WTC11 (cell line): ENCODE data around the gene HES2. TPM values are rescaled to one million over a fixed set of nuclear protein-coding genes. Genes with fewer than 3 reads are reported as not detected.

Experiments used
- ATAC-seq: fragments of 200-7000 bp; cut with Tn5 transposase; 2 replicates; pipeline ENCODE4 v1.10.0; 2021; ENCODE audit warnings: mild to moderate bottlenecking, moderate library complexity
- CTCF ChIA-PET: fragments of 300-600 bp; sonication (Branson Sonifier 250); formaldehyde crosslinking; loops from one replicate; lab custom pipeline; 2021; ENCODE audit warnings: antibody characterized with exemption; lab: Charles Lee
- POLR2A ChIA-PET: fragments of 350-600 bp; sonication (Branson Sonifier 250); formaldehyde crosslinking; loops from one replicate; lab custom pipeline; 2021; ENCODE audit warnings: antibody characterized with exemption; lab: Charles Lee
- DNase-seq: peaks from one replicate; pipeline ENCODE4 v3.0.0; 2021; ENCODE audit warnings: low spot score
- H3K27ac Mint-ChIP-seq: 2 replicates; pipeline ENCODE4 v1.8.0; 2021; ENCODE audit warnings: mixed read lengths
- H3K27me3 Mint-ChIP-seq: 2 replicates; pipeline ENCODE4 v1.8.0; 2021; ENCODE audit warnings: low read depth, mild to moderate bottlenecking, moderate library complexity, mixed read lengths
- H3K36me3 Mint-ChIP-seq: 2 replicates; pipeline ENCODE4 v1.8.0; 2021; ENCODE audit warnings: mixed read lengths
- H3K4me1 Mint-ChIP-seq: 2 replicates; pipeline ENCODE4 v1.8.0; 2022; ENCODE audit warnings: mixed read lengths
- H3K4me3 Mint-ChIP-seq: 2 replicates; pipeline ENCODE4 v1.8.0; 2021; ENCODE audit warnings: mild to moderate bottlenecking, moderate library complexity, mixed read lengths
- H3K9me3 Mint-ChIP-seq: 2 replicates; pipeline ENCODE4 v1.8.0; 2021; ENCODE audit warnings: mixed read lengths
- ATF1 ChIP-seq: sonication (generic); formaldehyde crosslinking; IDR thresholded peaks from 2 replicates; pipeline ENCODE4 v1.8.1; 2023; ENCODE audit warnings: mild to moderate bottlenecking, moderate library complexity, missing genetic modification reagents
- CDX4 ChIP-seq: fragments of 250-450 bp; sonication (Bioruptor Pico); IDR thresholded peaks from 2 replicates; pipeline ENCODE4 v1.9.0; 2021; ENCODE audit warnings: moderate library complexity, mild to moderate bottlenecking, inconsistent platforms, borderline replicate concordance
- E2F1 ChIP-seq: sonication (generic); formaldehyde crosslinking; IDR thresholded peaks from 2 replicates; pipeline ENCODE4 v1.8.0; 2022; ENCODE audit warnings: mild to moderate bottlenecking, missing genetic modification reagents
- ELF4 ChIP-seq: sonication (generic); formaldehyde crosslinking; IDR thresholded peaks from 2 replicates; pipeline ENCODE4 v1.8.1; 2022; ENCODE audit warnings: low read depth, mild to moderate bottlenecking, moderate library complexity, missing genetic modification reagents
- EMX1 ChIP-seq: fragments of 250-450 bp; sonication (Bioruptor Pico); IDR thresholded peaks from 2 replicates; pipeline ENCODE4 v1.8.0; 2021; ENCODE audit warnings: mild to moderate bottlenecking
- FOXK1 ChIP-seq: sonication (generic); formaldehyde crosslinking; IDR thresholded peaks from 2 replicates; pipeline ENCODE4 v1.8.0; 2022; ENCODE audit warnings: mild to moderate bottlenecking, moderate library complexity, missing genetic modification reagents
- GRHL2 ChIP-seq: fragments of 250-450 bp; sonication (Bioruptor Pico); IDR thresholded peaks from 2 replicates; pipeline ENCODE4 v1.8.0; 2022; ENCODE audit warnings: mild to moderate bottlenecking, moderate library complexity; ENCODE audit not compliant: insufficient replicate concordance, severe bottlenecking
- KAT7 ChIP-seq: sonication (generic); formaldehyde crosslinking; IDR thresholded peaks from 2 replicates; pipeline ENCODE4 v1.8.1; 2023; ENCODE audit warnings: missing genetic modification reagents, mild to moderate bottlenecking, borderline replicate concordance
- NFE2L1 ChIP-seq: sonication (generic); formaldehyde crosslinking; IDR thresholded peaks from 2 replicates; pipeline ENCODE4 v1.8.1; 2023; ENCODE audit warnings: missing genetic modification reagents
- SMAD4 ChIP-seq: sonication (generic); formaldehyde crosslinking; IDR thresholded peaks from 2 replicates; pipeline ENCODE4 v1.8.0; 2022; ENCODE audit warnings: mild to moderate bottlenecking, missing genetic modification reagents
- STAT6 ChIP-seq: sonication (generic); formaldehyde crosslinking; conservative IDR thresholded peaks from 2 replicates; pipeline ENCODE4 v1.8.1; 2023; ENCODE audit warnings: mild to moderate bottlenecking, low read depth, missing genetic modification reagents, moderate library complexity
- TCF7 ChIP-seq: sonication (generic); formaldehyde crosslinking; IDR thresholded peaks from 2 replicates; pipeline ENCODE4 v1.8.0; 2022; ENCODE audit warnings: mild to moderate bottlenecking, low read depth, missing genetic modification reagents, moderate library complexity
- USF2 ChIP-seq: sonication (generic); formaldehyde crosslinking; IDR thresholded peaks from 2 replicates; pipeline ENCODE4 v1.8.1; 2023; ENCODE audit warnings: mild to moderate bottlenecking, missing genetic modification reagents, moderate library complexity
- ZNF263 ChIP-seq: sonication (generic); formaldehyde crosslinking; IDR thresholded peaks from 2 replicates; pipeline ENCODE4 v1.8.1; 2022; ENCODE audit warnings: low read depth, mild to moderate bottlenecking, moderate library complexity, missing genetic modification reagents
- ZNF281 ChIP-seq: sonication (generic); formaldehyde crosslinking; IDR thresholded peaks from 2 replicates; pipeline ENCODE4 v1.8.0; 2023; ENCODE audit warnings: mild to moderate bottlenecking, missing genetic modification reagents
- ZNF512 ChIP-seq: sonication (generic); formaldehyde crosslinking; IDR thresholded peaks from 2 replicates; pipeline ENCODE4 v1.8.1; 2022; ENCODE audit warnings: missing genetic modification reagents, borderline replicate concordance
- total RNA-seq: library from RNA; stranded (reverse); gene quantifications from 3 replicates; pipeline ENCODE4 v1.2.3, GENCODE V29; 2021

HES2 gene
- total RNA-seq, 1 experiment from 2014 or later: 2.7 TPM

- ChIA-PET POLR2A (interaction anchor here (1.0 to 2.0 kb wide), 2 partner anchors 9 to 35 kb away, joined by 3 to 12 read pairs; partner anchors contain the start of genes ACOT7 and HES2), CTCF (interaction anchor here (0.6 to 2.7 kb wide), 15 partner anchors 9 to 146 kb away, joined by 3 to 14 read pairs (median 5); partner anchors contain the start of gene ACOT7)
- peaks cover 15% of the 10 kb centered on the region for H3K36me3 Mint-ChIP-seq
- H3K27ac Mint-ChIP-seq: peak overlapping the region; percentile 99
- ATAC-seq (no peak), DNase-seq (no peak)
- TF ChIP-seq NFE2L1 (CRISPR knock-in tag) (no peak), CDX4 (CRISPR knock-in tag) (no peak), E2F1 (no peak), USF2 (CRISPR knock-in tag) (no peak), ZNF512 (CRISPR knock-in tag) (no peak), ATF1 (CRISPR knock-in tag) (no peak), GRHL2 (CRISPR knock-in tag) (no peak), STAT6 (CRISPR knock-in tag) (no peak), KAT7 (CRISPR knock-in tag) (no peak), ZNF281 (CRISPR knock-in tag) (no peak), ELF4 (CRISPR knock-in tag) (no peak)
- peak overlapping the region; percentile 57 for H3K4me3 Mint-ChIP-seq
- H3K4me1 Mint-ChIP-seq: peaks cover 31% of the 10 kb centered on the region
- peaks cover 14% of the 10 kb centered on the region for H3K9me3 Mint-ChIP-seq
- no peaks in the 10 kb centered on the region for H3K27me3 Mint-ChIP-seq
These were observed 34.8 kb downstream of the HES2 start for GRCh38 chr1:6384962-6385361.

GRCh38 chr1:6384135-6384534, 35.6 kb downstream of the HES2 start:
- Mint-ChIP-seq H3K9me3 (peaks cover 17% of the 10 kb centered on the region), H3K36me3 (peaks cover 17% of the 10 kb centered on the region), H3K27ac (no peak overlapping the region), H3K27me3 (no peaks in the 10 kb centered on the region), H3K4me3 (no peak overlapping the region), H3K4me1 (peaks cover 32% of the 10 kb centered on the region)
- CTCF ChIA-PET: interaction anchor here (1.0 to 2.7 kb wide), 7 partner anchors 21 to 146 kb away, joined by 3 to 14 read pairs (median 5); no protein-coding TSS in a partner anchor
- ATAC-seq: no peak
- no peak for DNase-seq
- POLR2A ChIA-PET: interaction anchor here (2.0 kb wide), 1 partner anchor 10 kb away, joined by 12 read pairs; the partner anchor contains the start of gene ACOT7
- TF ChIP-seq EMX1 (CRISPR knock-in tag): no peak
- TF ChIP-seq FOXK1 (CRISPR knock-in tag): no peak
- no peak for TF ChIP-seq SMAD4 (CRISPR knock-in tag)
- TF ChIP-seq ZNF263: no peak
- TF ChIP-seq E2F1: no peak
- TF ChIP-seq TCF7 (CRISPR knock-in tag): no peak
